AG04450 (cell line): Measurements from ENCODE around the gene MAP2. TPM values are rescaled to one million over a fixed set of nuclear protein-coding genes. Genes with fewer than 3 reads are reported as not detected.

ENCODE experiments used
- CTCF ChIA-PET: fragments of 300-600, 350-600 bp; formaldehyde crosslinking; extraction: SDS; loops from one replicate; lab custom pipeline; 2022; ENCODE audit warnings: antibody characterized with exemption, inconsistent platforms; lab: Charles Lee
- POLR2A ChIA-PET: fragments of 350-600 bp; formaldehyde crosslinking; extraction: SDS; loops from one replicate; lab custom pipeline; 2021; ENCODE audit warnings: antibody characterized with exemption, inconsistent platforms; lab: Yijun Ruan, JAX
- DNase-seq: peaks from one replicate; pipeline ENCODE4 v3.0.0-alpha.2; 2011; ENCODE audit warnings: low read depth, low spot score
- H3K27ac ChIP-seq: one replicate; pipeline ENCODE4 v1.5.1; 2012; ENCODE audit warnings: low read depth, low read length, control low read depth
- H3K27me3 ChIP-seq: one replicate; pipeline ENCODE4 v1.6.0; 2012; ENCODE audit warnings: low read length; ENCODE audit not compliant: control insufficient read depth, insufficient read depth
- H3K4me3 ChIP-seq: 2 replicates; pipeline ENCODE4 v1.5.1; 2011; ENCODE audit warnings: mild to moderate bottlenecking, low read depth, low read length, control low read depth
- H3K9me3 ChIP-seq: 2 replicates; pipeline ENCODE4 v1.5.1; 2012; ENCODE audit warnings: low read length; ENCODE audit not compliant: control insufficient read depth, insufficient read depth
- polyA plus RNA-seq: library from polyadenylated mRNA; depleted of rRNA; stranded (reverse); fragments of >200 nt; gene quantifications from 2 replicates; pipeline ENCODE4 v1.2.3, GENCODE V29; 2011
- TF ChIP-seq, protein P1 (sequence below): IDR thresholded peaks from 2 replicates; pipeline ENCODE4 v1.5.1; 2011; ENCODE audit warnings: low read depth, low read length, control low read depth, inconsistent platforms

The MAP2 gene
- polyA plus RNA-seq, 1 experiment, result 0.69 TPM

DNA sequence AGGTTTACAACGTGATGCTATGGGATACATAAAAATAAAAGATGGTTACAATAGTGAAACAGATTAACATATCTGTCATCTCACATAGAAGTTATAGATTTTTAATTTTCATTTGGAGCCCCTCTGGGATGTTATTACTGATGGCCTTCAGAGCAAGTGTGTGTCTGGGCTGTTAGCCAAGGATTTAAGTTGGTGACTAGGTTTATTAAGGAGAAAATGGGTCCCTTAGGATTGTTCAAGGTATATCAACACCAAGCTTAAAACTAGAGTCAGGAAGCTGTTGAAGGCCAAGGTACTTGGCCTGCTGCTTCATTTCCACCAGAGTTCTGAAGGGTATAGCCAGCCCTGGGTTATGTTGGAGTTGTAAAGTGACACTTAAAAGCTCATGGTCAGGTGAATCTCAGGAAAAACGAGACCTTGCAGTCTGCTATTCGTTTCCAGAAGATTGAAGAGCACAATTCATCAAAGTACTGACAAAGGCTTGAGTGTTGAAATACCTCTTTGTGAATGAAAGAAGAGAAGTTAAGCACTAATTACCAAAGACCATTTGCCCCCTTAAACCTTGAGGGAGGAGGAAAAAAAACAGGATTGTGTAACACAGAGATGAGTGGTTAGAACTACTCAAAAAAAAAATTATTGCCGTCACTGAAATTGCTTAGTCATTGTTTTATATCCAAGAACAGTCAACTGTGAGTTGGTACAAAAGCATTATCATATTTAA lies 48.4 kb downstream of the MAP2 start:
- CTCF ChIA-PET, result interaction anchor here (4.1 kb wide), 1 partner anchor 48 kb away, joined by 16 read pairs; the partner anchor contains the start of gene MAP2
- no peak overlapping the region for H3K27ac ChIP-seq
- no peak for DNase-seq
- POLR2A ChIA-PET, result no interaction called here
- no peaks in the 10 kb centered on the region for H3K9me3 ChIP-seq
- TF ChIP-seq, protein P1, sequence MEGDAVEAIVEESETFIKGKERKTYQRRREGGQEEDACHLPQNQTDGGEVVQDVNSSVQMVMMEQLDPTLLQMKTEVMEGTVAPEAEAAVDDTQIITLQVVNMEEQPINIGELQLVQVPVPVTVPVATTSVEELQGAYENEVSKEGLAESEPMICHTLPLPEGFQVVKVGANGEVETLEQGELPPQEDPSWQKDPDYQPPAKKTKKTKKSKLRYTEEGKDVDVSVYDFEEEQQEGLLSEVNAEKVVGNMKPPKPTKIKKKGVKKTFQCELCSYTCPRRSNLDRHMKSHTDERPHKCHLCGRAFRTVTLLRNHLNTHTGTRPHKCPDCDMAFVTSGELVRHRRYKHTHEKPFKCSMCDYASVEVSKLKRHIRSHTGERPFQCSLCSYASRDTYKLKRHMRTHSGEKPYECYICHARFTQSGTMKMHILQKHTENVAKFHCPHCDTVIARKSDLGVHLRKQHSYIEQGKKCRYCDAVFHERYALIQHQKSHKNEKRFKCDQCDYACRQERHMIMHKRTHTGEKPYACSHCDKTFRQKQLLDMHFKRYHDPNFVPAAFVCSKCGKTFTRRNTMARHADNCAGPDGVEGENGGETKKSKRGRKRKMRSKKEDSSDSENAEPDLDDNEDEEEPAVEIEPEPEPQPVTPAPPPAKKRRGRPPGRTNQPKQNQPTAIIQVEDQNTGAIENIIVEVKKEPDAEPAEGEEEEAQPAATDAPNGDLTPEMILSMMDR, result no peak
- no peak overlapping the region for H3K4me3 ChIP-seq
- no peaks in the 10 kb centered on the region for H3K27me3 ChIP-seq

- ChIA-PET CTCF (interaction anchor here (4.1 kb wide), 1 partner anchor 49 kb away, joined by 16 read pairs; the partner anchor contains the start of gene MAP2), POLR2A (no interaction called here)
- no peaks in the 10 kb centered on the region for H3K9me3 ChIP-seq
- H3K27ac ChIP-seq, result peak overlapping the region; percentile 23
- DNase-seq, result no peak
- no peak overlapping the region for H3K4me3 ChIP-seq
- TF ChIP-seq, protein P1, result no peak
- H3K27me3 ChIP-seq, result no peaks in the 10 kb centered on the region
Observed at GRCh38 chr2:209472871-209473270, 49.0 kb downstream of the MAP2 start.

GRCh38 chr2:209473930-209474419 lies 50.1 kb downstream of the MAP2 start:
- DNase-seq, result peak; percentile 70
- TF ChIP-seq, protein P1, result no peak
- H3K27me3 ChIP-seq, result no peaks in the 10 kb centered on the region
- H3K9me3 ChIP-seq, result no peaks in the 10 kb centered on the region
- ChIA-PET CTCF (interaction anchor here (0.5 to 4.1 kb wide), 2 partner anchors 29 to 50 kb away, joined by 5 to 16 read pairs; partner anchors contain the start of gene MAP2), POLR2A (interaction anchor here (1.2 kb wide), 1 partner anchor 22 kb away, joined by 3 read pairs; no protein-coding TSS in a partner anchor)
- H3K27ac ChIP-seq, result no peak overlapping the region
- H3K4me3 ChIP-seq, result no peak overlapping the region

DNA sequence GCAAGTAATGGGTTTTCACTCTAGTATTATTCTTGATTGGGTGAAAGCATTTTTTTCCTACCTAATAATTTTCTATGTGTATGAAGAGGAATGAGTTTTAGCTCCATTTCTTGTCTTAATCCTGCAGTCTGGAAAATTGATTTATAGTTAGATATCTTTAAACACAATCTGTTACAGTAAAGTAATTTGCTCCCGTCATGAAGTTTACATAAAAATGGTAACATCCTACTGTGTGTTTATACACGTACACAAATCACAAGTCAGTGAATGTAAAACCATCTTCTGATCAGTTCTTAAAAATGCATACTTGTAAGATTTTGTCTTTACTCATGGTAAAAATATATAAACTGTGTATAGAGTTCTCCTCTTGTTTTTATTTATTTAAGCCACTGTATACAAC lies 51.1 kb downstream of the MAP2 start:
- no peak for DNase-seq
- Histone ChIP-seq H3K27me3 (no peaks in the 10 kb centered on the region), H3K27ac (no peak overlapping the region), H3K9me3 (no peaks in the 10 kb centered on the region), H3K4me3 (no peak overlapping the region)
- TF ChIP-seq, protein P1, result no peak
- CTCF ChIA-PET, result interaction anchor here (4.1 kb wide), 1 partner anchor 51 kb away, joined by 16 read pairs; the partner anchor contains the start of gene MAP2
- POLR2A ChIA-PET, result no interaction called here
